SK-N-SH (cell line): ENCODE results near the gene BAIAP3. TPM values are rescaled to one million over a fixed set of nuclear protein-coding genes. Genes with fewer than 3 reads are reported as not detected.
A peak's percentile ranks its signal among the peaks of the same experiment; 100 is the strongest.

Source experiments
- CTCF ChIA-PET: fragments of 300-600, 350-600 bp; formaldehyde crosslinking; extraction: SDS; loops from one replicate; lab custom pipeline; 2021; lab: Yijun Ruan, JAX
- POLR2A ChIA-PET: fragments of 350-600 bp; sonication (Branson Sonifier 250); formaldehyde crosslinking; extraction: SDS; loops from one replicate; lab custom pipeline; 2020; ENCODE audit warnings: antibody characterized with exemption, inconsistent platforms; lab: Yijun Ruan, JAX
- DNase-seq: peaks from one replicate; pipeline ENCODE4 v3.0.0; 2012
- H2AFZ ChIP-seq: fragments of 200-600 bp; sonication (generic); 2 replicates; pipeline ENCODE4 v1.8.1; 2016; ENCODE audit warnings: antibody characterized with exemption, mild to moderate bottlenecking, low read depth
- H3F3A ChIP-seq: fragments of 200-600 bp; sonication (generic); replicated peaks from 2 replicates; pipeline ENCODE3; 2016; ENCODE audit warnings: antibody characterized with exemption, mild to moderate bottlenecking; ENCODE audit not compliant: insufficient read depth
- H3K27ac ChIP-seq, 2 experiments: fragments of 200-500 bp in 1 of 2; fragments of 200-600 bp in 1 of 2; sonication (Bioruptor generic) in 1 of 2; sonication (generic), shearing (Covaris generic) in 1 of 2; 2 replicates each; pipeline versions ENCODE4 v1.5.1 to v1.6.1; 2014 to 2016; ENCODE audit warnings: low read depth in 2 of 2, inconsistent platforms in 1 of 2, low read length in 1 of 2, mild to moderate bottlenecking in 1 of 2, mixed read lengths in 1 of 2
- H3K27me3 ChIP-seq: fragments of 200-600 bp; sonication (generic), shearing (Covaris generic); 2 replicates; pipeline ENCODE4 v1.6.1; 2016; ENCODE audit warnings: mixed run types; ENCODE audit not compliant: insufficient read depth
- H3K36me3 ChIP-seq, 2 experiments: fragments of 200-500 bp in 1 of 2; fragments of 200-600 bp in 1 of 2; sonication (Bioruptor generic) in 1 of 2; sonication (generic) in 1 of 2; replicated peaks in 1 of 2; 2 replicates each; pipeline versions ENCODE3 to v1.5.1; 2014 to 2016; ENCODE audit warnings: low read length in 1 of 2, mild to moderate bottlenecking in 1 of 2; ENCODE audit not compliant: insufficient read depth in 2 of 2, control insufficient read depth in 1 of 2
- H3K4me1 ChIP-seq, 2 experiments: fragments of 200-500 bp in 1 of 2; fragments of 200-600 bp in 1 of 2; sonication (Bioruptor generic) in 1 of 2; sonication (generic), shearing (Covaris generic) in 1 of 2; 2 replicates each; pipeline versions ENCODE4 v1.5.1 to v1.6.1; 2014 to 2016; ENCODE audit warnings: low read depth in 1 of 2, low read length in 1 of 2, mixed run types in 1 of 2; ENCODE audit not compliant: insufficient read depth in 2 of 2, control insufficient read depth in 1 of 2
- H3K4me2 ChIP-seq: fragments of 200-600 bp; sonication (generic), shearing (Covaris generic); 2 replicates; pipeline ENCODE4 v1.6.1; 2017; ENCODE audit warnings: mixed run types
- H3K4me3 ChIP-seq, 2 experiments: fragments of 200-500 bp in 1 of 2; fragments of 200-600 bp in 1 of 2; sonication (Bioruptor generic) in 1 of 2; sonication (generic), shearing (Covaris generic) in 1 of 2; 2 replicates each; pipeline versions ENCODE4 v1.5.1 to v1.8.1; 2014 to 2016; ENCODE audit warnings: low read depth in 2 of 2, inconsistent platforms in 1 of 2, low read length in 1 of 2, mild to moderate bottlenecking in 1 of 2, mixed read lengths in 1 of 2, moderate library complexity in 1 of 2
- H3K79me2 ChIP-seq: fragments of 200-600 bp; sonication (generic); 2 replicates; pipeline ENCODE4 v1.8.1; 2017; ENCODE audit warnings: mild to moderate bottlenecking; ENCODE audit not compliant: insufficient read depth
- H3K9ac ChIP-seq: fragments of 200-600 bp; sonication (generic); 2 replicates; pipeline ENCODE4 v1.6.1; 2017; ENCODE audit warnings: mixed run types
- H3K9me2 ChIP-seq: fragments of 200-600 bp; sonication (generic); 2 replicates; pipeline ENCODE4 v1.6.1; 2017; ENCODE audit warnings: mixed run types
- H3K9me3 ChIP-seq: fragments of 200-600 bp; sonication (generic); 2 replicates; pipeline ENCODE4 v1.6.1; 2017; ENCODE audit warnings: mixed run types, mild to moderate bottlenecking, moderate library complexity
- H4K20me1 ChIP-seq: fragments of 200-600 bp; sonication (generic); 2 replicates; pipeline ENCODE4 v1.6.1; 2017; ENCODE audit warnings: mild to moderate bottlenecking, mixed run types; ENCODE audit not compliant: insufficient read depth
- GABPA ChIP-seq: IDR thresholded peaks from 2 replicates; pipeline ENCODE4 v1.4.0; 2012; ENCODE audit warnings: low read depth, mild to moderate bottlenecking
- MXI1 ChIP-seq: IDR thresholded peaks from 2 replicates; pipeline ENCODE4 v1.6.1; 2012; ENCODE audit warnings: mild to moderate bottlenecking, low read depth, low read length, improper control_type of control experiment
- REST ChIP-seq: IDR thresholded peaks from 2 replicates; pipeline ENCODE4 v1.6.1; 2012; ENCODE audit warnings: mild to moderate bottlenecking, low read depth, low read length, moderate library complexity
- USF1 ChIP-seq: IDR thresholded peaks from 2 replicates; pipeline ENCODE4 v1.4.0; 2012; ENCODE audit warnings: low read depth, borderline replicate concordance
- WGBS: methylation state at CpG from one replicate; pipeline ENCODE4 v1.1.6; 2017; ENCODE audit warnings: low lambda C conversion rate; 5-methylcytosine and 5-hydroxymethylcytosine counted together
- polyA plus RNA-seq, 3 experiments: library from polyadenylated mRNA; depleted of rRNA; stranded (reverse); fragments of >200 nt; gene quantifications; 2 replicates each; pipeline ENCODE4 v1.2.3, GENCODE V29; 2012

Gene BAIAP3
- polyA plus RNA-seq, 1 of the 3 experiments (the other 2 are of a cell fraction), result 1.1 TPM

GRCh38 chr16:1309888-1310831, 23.3 kb upstream of the BAIAP3 start:
- H4K20me1 ChIP-seq, result peaks cover 53% of the 10 kb centered on the region

DNA sequence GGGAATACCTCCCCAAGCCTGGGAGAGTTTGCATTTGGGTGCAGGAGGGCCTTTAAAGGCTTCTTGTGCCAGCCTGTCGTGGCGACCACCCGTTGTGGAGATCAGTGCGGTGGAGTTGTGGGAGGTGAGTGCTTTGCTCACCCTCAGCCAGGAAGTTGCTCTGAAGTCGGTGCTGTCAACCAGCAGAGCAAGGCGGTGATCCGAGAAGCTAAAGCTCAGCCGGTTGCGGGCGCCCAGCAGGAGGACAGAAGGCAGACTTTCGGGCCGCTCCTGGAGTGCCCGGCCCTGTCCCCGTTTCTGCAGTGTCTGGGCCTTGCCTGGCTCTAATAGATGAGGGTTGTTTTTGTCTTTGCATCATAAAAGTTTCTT, 22.6 kb upstream of the BAIAP3 start:
- H2AFZ ChIP-seq, result no peak overlapping the region
- no peaks in the 10 kb centered on the region for H3K27me3 ChIP-seq
- TF ChIP-seq REST (no peak), MXI1 (peak; percentile 17; the same call in 1 of the 2 replicates)
- H3F3A ChIP-seq, result no peaks in the 10 kb centered on the region
- peaks cover 60% of the 10 kb centered on the region for H3K79me2 ChIP-seq
- H4K20me1 ChIP-seq, result peaks cover 60% of the 10 kb centered on the region
- H3K9me2 ChIP-seq, result no peaks in the 10 kb centered on the region
- peaks cover 10 to 27% of the 10 kb centered on the region in 2 experiments; a peak in 2 of 4 replicates for H3K4me1 ChIP-seq
- H3K9me3 ChIP-seq, result no peaks in the 10 kb centered on the region
- no peak overlapping the region for H3K27ac ChIP-seq
- ChIA-PET POLR2A (no interaction called here), CTCF (interaction anchor here (3.1 kb wide), 1 partner anchor 10 kb away, joined by 12 read pairs; no protein-coding TSS in a partner anchor)
- peaks cover 0 to 33% of the 10 kb centered on the region in 2 experiments for H3K36me3 ChIP-seq
- WGBS, result 11% methylated on average over 13 of the region's 14 CpGs
- DNase-seq, result no peak
- peak overlapping the region; percentile 63 to 94 for H3K4me3 ChIP-seq
- peak overlapping the region; percentile 73 for H3K4me2 ChIP-seq
- peak overlapping the region; percentile 89 for H3K9ac ChIP-seq

More at GRCh38 chr16:1309888-1310831, 23.3 kb upstream of the BAIAP3 start:
- TF ChIP-seq GABPA (peak; percentile 29; the same call in 1 of the 2 replicates), USF1 (no peak)
- DNase-seq, result peak; percentile 67
- H2AFZ ChIP-seq, result no peak overlapping the region
- H3K79me2 ChIP-seq, result peaks cover 54% of the 10 kb centered on the region
- H3K4me3 ChIP-seq, result peak overlapping the region; percentile 63 to 94
- no peaks in the 10 kb centered on the region for H3K9me2 ChIP-seq
- H3K4me2 ChIP-seq, result peak overlapping the region; percentile 73
- no peaks in the 10 kb centered on the region for H3K27me3 ChIP-seq
- WGBS, result 2% methylated on average over 25 of the region's 77 CpGs
- peak overlapping the region; percentile 89 for H3K9ac ChIP-seq
- POLR2A ChIA-PET, result interaction anchor here (1.5 kb wide), 1 partner anchor 22 kb away, joined by 7 read pairs; no protein-coding TSS in a partner anchor
- H3K9me3 ChIP-seq, result no peaks in the 10 kb centered on the region
- peaks cover 4% of the 10 kb centered on the region for H3F3A ChIP-seq
- H3K4me1 ChIP-seq, result peaks cover 10 to 27% of the 10 kb centered on the region in 2 experiments; a peak in 2 of 4 replicates
- H3K27ac ChIP-seq, result peak overlapping the region; percentile 7 to 99; a peak in 2 of 4 replicates
- CTCF ChIA-PET, result interaction anchor here (1.0 to 3.1 kb wide), 3 partner anchors 9 to 17 kb away, joined by 3 to 12 read pairs (median 6); no protein-coding TSS in a partner anchor
- peaks cover 0 to 27% of the 10 kb centered on the region in 2 experiments for H3K36me3 ChIP-seq
